ENCODE data around the gene CD226.

DNA sequence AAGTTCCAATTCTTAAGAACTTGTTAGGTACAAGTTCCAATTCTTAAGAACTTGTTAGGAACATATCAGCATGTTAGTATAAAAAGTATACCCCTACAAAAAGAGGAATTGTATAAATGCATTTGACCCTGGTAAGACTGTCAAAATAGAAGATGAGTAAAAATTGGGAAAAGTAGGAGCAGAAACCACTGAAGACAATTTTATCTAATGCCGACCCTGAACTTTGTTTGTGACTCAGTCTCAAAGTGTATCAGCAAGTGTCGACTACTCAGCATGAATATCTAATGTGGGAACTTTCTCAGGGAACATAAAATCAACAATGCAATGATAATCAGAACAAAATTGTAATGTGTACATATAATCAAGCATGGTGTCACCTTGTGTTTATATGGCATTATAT is 583 bp upstream of the CD226 start:
- TF ChIP-seq, protein P1, sequence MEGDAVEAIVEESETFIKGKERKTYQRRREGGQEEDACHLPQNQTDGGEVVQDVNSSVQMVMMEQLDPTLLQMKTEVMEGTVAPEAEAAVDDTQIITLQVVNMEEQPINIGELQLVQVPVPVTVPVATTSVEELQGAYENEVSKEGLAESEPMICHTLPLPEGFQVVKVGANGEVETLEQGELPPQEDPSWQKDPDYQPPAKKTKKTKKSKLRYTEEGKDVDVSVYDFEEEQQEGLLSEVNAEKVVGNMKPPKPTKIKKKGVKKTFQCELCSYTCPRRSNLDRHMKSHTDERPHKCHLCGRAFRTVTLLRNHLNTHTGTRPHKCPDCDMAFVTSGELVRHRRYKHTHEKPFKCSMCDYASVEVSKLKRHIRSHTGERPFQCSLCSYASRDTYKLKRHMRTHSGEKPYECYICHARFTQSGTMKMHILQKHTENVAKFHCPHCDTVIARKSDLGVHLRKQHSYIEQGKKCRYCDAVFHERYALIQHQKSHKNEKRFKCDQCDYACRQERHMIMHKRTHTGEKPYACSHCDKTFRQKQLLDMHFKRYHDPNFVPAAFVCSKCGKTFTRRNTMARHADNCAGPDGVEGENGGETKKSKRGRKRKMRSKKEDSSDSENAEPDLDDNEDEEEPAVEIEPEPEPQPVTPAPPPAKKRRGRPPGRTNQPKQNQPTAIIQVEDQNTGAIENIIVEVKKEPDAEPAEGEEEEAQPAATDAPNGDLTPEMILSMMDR (IDR thresholded peaks at IDR 0.05; ENCODE audit: low read depth, low read length), result no peak
- no peak for TF ChIP-seq EZH2phosphoT487 (IDR thresholded peaks at IDR 0.05; ENCODE audit: low read depth)

All from OCI-LY3 (cell line).